ENCODE results near the gene ZNF593OS.
A peak's percentile ranks its signal among the peaks of the same experiment; 100 is the strongest.

The ZNF593OS gene

GRCh38 chr1:26171084-26172072 lies at the start of gene ZNF593OS:
ZNF593OS (minus strand) TSS chr1:26171832; CDS start chr1:26171661, 171 bp downstream.
- DNase-seq = peak; percentile 35

DNA sequence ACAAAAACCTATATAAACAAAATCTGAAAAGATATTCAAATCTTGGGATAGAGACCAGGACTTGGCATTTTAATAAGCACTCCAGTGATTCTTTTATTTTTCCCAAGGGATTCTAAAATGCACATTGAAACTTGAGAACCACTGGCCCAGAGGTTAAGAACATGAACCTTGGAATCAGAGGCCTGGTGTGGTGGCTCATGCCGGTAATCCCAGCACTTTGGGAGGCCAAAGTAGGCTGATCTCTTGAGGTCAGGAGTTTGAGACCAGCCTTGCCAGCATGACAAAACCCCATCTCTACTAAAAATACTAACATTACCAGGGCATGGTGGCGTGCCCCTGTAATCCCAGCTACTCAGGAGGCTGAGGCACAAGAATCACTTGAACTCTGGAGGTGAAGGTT lies 49.5 kb upstream of the ZNF593OS start:
- DNase-seq = no peak

- no peak for DNase-seq
These were observed 48.7 kb upstream of the ZNF593OS start for GRCh38 chr1:26220199-26220912.

DNA sequence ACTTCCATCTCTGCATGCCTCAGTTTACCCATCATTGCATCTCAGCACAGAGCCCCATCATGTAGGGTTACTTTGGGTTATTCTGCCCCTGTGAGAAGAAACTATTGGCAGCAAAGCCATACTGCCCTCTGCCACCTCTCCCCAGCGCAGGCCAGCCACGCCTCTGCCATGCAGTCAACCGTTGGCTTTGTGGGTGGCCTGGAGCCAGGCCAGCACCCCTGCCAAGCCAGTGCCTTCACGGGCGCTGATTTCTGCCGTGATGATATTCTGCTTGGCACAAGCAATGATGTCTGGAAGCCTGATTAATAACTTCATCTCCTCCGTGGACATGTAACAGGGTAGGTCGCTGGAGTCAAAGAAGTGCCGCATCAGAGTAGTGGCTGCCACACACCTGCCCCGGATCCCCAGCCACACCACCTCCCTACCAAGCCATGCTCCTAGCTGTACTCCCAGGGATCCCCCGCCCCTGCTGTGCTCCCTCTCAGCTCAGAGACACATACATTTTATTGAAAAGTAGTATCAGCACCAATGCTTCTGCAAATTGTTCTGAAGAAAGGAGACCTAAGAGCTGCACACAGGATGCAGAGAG lies 47.4 kb upstream of the ZNF593OS start:
- DNase-seq = no peak

DNA sequence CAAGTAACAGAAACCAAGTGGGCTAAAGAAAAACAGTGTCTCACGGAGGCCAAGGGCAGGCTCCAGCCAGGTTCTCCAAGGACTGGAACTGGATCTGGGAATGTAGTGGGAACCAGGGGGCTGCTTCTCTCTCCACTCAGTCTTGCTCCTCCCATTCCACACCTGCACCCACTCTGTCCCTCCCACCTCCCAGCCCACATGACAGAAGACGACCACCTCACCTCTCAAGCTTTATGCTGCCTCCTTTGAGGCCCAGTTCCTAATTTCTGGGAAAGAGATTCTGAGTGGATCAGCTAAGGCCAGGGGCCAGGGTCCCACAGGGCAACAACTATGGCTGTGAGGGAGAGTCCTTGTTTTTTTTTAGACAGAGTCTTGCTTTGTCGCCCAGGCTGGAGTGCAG lies 43.6 kb upstream of the ZNF593OS start:
- DNase-seq = no peak

GRCh38 chr1:26213335-26213905 lies 41.8 kb upstream of the ZNF593OS start:
- DNase-seq = no peak

GRCh38 chr1:26212726-26213125 lies 41.1 kb upstream of the ZNF593OS start:
- DNase-seq = no peak

- no peak for DNase-seq
These were observed 38.7 kb upstream of the ZNF593OS start for GRCh38 chr1:26210147-26210870.

- DNase-seq = no peak
These were observed 32.1 kb upstream of the ZNF593OS start for GRCh38 chr1:26203642-26204318.

- DNase-seq = no peak
These were observed 28.8 kb upstream of the ZNF593OS start for GRCh38 chr1:26200413-26200812.

DNA sequence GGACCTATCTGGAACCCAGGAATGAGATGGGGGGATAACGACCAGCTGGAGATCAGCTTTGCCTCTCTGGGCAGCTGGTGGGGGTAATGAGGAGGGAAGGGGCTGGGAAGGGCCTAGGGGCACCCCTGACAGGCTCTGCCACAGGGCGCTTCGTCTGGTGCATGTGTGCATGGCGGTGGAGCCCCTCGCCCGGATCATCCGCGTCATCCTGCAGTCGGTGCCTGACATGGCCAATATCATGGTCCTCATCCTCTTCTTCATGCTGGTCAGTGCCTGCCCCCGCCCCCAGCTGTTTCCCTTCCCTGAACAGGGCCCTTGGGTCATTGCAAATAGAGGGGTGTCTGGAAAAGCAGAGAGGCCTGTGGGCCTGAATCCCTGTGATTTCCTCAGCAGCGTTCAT lies 26.2 kb upstream of the ZNF593OS start:
- no peak for DNase-seq

GRCh38 chr1:26197301-26197700 lies 25.7 kb upstream of the ZNF593OS start:
- DNase-seq = no peak

DNA sequence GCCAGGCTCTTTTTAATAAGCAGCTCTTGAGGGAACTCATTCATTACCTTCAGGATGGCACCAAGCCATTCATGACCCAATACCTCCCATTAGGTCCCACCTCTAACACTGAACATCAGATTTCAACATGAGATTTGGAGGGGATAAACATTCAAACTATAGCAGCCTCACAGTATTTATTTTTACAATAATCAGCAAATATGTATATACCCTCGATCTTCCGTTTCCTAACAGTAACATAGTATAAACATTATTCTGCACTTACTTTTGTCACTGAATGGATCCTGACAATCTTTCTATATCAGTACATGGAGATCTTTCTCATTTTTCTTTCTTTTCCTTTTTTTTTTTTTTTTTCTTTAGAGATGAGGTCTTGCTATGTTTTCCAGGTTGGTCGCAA lies 24.2 kb upstream of the ZNF593OS start:
- no peak for DNase-seq

- no peak for DNase-seq
These were observed 20.1 kb upstream of the ZNF593OS start for GRCh38 chr1:26191739-26192138.

GRCh38 chr1:26190373-26190987 lies 18.8 kb upstream of the ZNF593OS start, which contains the start of gene CATSPER4:
CATSPER4 (plus strand) TSS chr1:26190602; CDS start chr1:26190628, 26 bp downstream.
- no peak for DNase-seq

- no peak for DNase-seq
These were observed 18.2 kb upstream of the ZNF593OS start for GRCh38 chr1:26189751-26190275.

GRCh38 chr1:26189331-26189730 lies 17.7 kb upstream of the ZNF593OS start:
- no peak for DNase-seq

- DNase-seq = no peak
These were observed 16.8 kb upstream of the ZNF593OS start for GRCh38 chr1:26188477-26188876.

DNA sequence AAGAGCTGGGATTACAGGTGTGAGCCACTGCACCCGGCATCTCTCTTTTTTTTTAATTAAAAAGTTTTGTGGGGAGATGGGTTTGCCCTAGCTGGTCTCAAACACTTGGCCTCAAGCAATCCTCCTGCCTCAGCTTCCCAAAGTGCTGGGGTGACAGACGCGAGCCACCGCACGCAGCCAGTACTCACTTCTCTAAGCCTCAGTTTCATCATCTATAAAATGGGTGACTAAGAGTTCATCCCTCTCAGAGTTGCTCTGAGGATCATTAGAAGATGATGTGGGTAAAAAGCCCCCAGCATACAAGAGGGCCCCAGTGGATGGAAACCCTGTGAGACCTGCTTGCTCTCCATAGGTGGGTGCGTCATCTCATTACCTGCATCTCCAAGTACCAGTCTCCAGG lies 16.2 kb upstream of the ZNF593OS start:
- DNase-seq = no peak

DNA sequence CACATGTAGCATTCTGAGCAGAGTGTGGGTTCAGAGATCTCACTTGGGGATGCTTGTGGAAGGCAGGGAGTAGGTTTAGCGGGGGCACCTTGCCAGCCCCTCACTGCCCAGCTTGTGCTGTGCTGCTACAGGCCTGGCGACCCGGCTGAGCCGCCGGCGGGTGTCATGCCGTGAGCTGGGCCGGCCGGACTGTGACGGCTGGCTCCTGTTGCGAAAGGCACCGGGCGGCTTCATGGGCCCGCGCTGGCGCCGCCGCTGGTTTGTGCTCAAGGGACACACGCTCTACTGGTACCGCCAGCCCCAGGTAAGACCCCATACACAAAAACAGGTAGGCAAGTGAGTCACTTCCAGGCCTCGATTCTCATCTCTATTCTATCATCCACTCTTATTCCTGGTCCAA lies 13.3 kb upstream of the ZNF593OS start:
- DNase-seq = no peak

GRCh38 chr1:26184086-26184485 lies 12.5 kb upstream of the ZNF593OS start:
- DNase-seq = no peak
